ENCODE results near the gene CD274.
A peak's percentile ranks its signal among the peaks of the same experiment; 100 is the strongest.
"Not testable (repeated sequence)": the region's sequence is repeated elsewhere in the genome, so short reads cannot be mapped to it uniquely, and the experiment has no call there.

CD274 gene

GRCh38 chr9:5450359-5451091, at the start of gene CD274:
TSS of gene CD274 (plus strand) at chr9:5450542. CDS start at chr9:5456114, 5,572 bp downstream.
- peak; percentile 84 to 88 for DNase-seq

GRCh38 chr9:5402217-5402616, 48.1 kb upstream of the CD274 start:
- no peak for DNase-seq

GRCh38 chr9:5408596-5408995, 41.7 kb upstream of the CD274 start:
- no peak for DNase-seq

GRCh38 chr9:5416953-5417352, 33.4 kb upstream of the CD274 start:
- no peak for DNase-seq

- no peak for DNase-seq
Observed at GRCh38 chr9:5418481-5418880, 31.9 kb upstream of the CD274 start.

- no peak for DNase-seq
Observed at GRCh38 chr9:5419987-5420386, 30.4 kb upstream of the CD274 start.

GRCh38 chr9:5421163-5421562, 29.2 kb upstream of the CD274 start:
- DNase-seq, result no peak

GRCh38 chr9:5422276-5422675, 28.1 kb upstream of the CD274 start:
- no peak for DNase-seq

- peak in 1 of 2 donors; percentile 68 for DNase-seq
Observed at GRCh38 chr9:5425006-5425628, 25.2 kb upstream of the CD274 start.

- no peak for DNase-seq
Observed at GRCh38 chr9:5427005-5427404, 23.3 kb upstream of the CD274 start.

- DNase-seq, result no peak
Observed at GRCh38 chr9:5428172-5428571, 22.2 kb upstream of the CD274 start.

GRCh38 chr9:5428794-5429528, 21.4 kb upstream of the CD274 start:
- DNase-seq, result no peak

- DNase-seq, result no peak
Observed at GRCh38 chr9:5429873-5430564, 20.3 kb upstream of the CD274 start.

GRCh38 chr9:5430912-5431311, 19.4 kb upstream of the CD274 start:
- DNase-seq, result no peak

GRCh38 chr9:5432890-5433289, 17.5 kb upstream of the CD274 start:
- DNase-seq, result not testable (repeated sequence)

- DNase-seq, result not testable (repeated sequence)
Observed at GRCh38 chr9:5433328-5433727, 17.0 kb upstream of the CD274 start.

GRCh38 chr9:5433841-5434810, 16.2 kb upstream of the CD274 start:
- DNase-seq, result not testable (repeated sequence)

GRCh38 chr9:5435912-5436311, 14.4 kb upstream of the CD274 start:
- DNase-seq, result no peak

- DNase-seq, result no peak
Observed at GRCh38 chr9:5436441-5436840, 13.9 kb upstream of the CD274 start.

GRCh38 chr9:5437254-5438216, 12.8 kb upstream of the CD274 start, which contains the start of gene PLGRKT:
TSS of gene PLGRKT (minus strand) at chr9:5437925. CDS start at chr9:5431977, 5,948 bp downstream.
- DNase-seq, result peak; percentile 93

Data from CD4-positive, alpha-beta T cell treated with Interleukin-4 for 1 hour (primary cell).